LNCaP clone FGC (cell line): Measurements from ENCODE around the gene CASQ1.

Source experiments
- DNase-seq: peaks from one replicate; pipeline ENCODE4 v3.0.0-alpha.2; 2011; ENCODE audit warnings: low read depth
- H3K4me3 ChIP-seq: 2 replicates; pipeline ENCODE4 v1.5.1; 2011; ENCODE audit warnings: mild to moderate bottlenecking, low read depth, low read length, control low read depth
- TF ChIP-seq, protein P1 (sequence below): IDR thresholded peaks from 2 replicates; pipeline ENCODE4 v1.5.1; 2012; ENCODE audit warnings: mild to moderate bottlenecking; ENCODE audit not compliant: control insufficient read depth, insufficient read depth; ENCODE audit errors: extremely low read depth

Gene CASQ1

GRCh38 chr1:160207118-160207650 lies 16.8 kb downstream of the CASQ1 start:
- H3K4me3 ChIP-seq = no peak overlapping the region
- DNase-seq = no peak
- TF ChIP-seq, protein P1, sequence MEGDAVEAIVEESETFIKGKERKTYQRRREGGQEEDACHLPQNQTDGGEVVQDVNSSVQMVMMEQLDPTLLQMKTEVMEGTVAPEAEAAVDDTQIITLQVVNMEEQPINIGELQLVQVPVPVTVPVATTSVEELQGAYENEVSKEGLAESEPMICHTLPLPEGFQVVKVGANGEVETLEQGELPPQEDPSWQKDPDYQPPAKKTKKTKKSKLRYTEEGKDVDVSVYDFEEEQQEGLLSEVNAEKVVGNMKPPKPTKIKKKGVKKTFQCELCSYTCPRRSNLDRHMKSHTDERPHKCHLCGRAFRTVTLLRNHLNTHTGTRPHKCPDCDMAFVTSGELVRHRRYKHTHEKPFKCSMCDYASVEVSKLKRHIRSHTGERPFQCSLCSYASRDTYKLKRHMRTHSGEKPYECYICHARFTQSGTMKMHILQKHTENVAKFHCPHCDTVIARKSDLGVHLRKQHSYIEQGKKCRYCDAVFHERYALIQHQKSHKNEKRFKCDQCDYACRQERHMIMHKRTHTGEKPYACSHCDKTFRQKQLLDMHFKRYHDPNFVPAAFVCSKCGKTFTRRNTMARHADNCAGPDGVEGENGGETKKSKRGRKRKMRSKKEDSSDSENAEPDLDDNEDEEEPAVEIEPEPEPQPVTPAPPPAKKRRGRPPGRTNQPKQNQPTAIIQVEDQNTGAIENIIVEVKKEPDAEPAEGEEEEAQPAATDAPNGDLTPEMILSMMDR = no peak

GRCh38 chr1:160207771-160208556 lies 17.6 kb downstream of the CASQ1 start:
- TF ChIP-seq, protein P1 = no peak
- no peak for DNase-seq

GRCh38 chr1:160208557-160209320 lies 18.4 kb downstream of the CASQ1 start:
- TF ChIP-seq, protein P1 = no peak
- DNase-seq = no peak
- H3K4me3 ChIP-seq = no peak overlapping the region

More at GRCh38 chr1:160207771-160208556, 17.6 kb downstream of the CASQ1 start:
- no peak overlapping the region for H3K4me3 ChIP-seq

GRCh38 chr1:160209321-160210046 lies 19.1 kb downstream of the CASQ1 start:
- DNase-seq = no peak
- no peak overlapping the region for H3K4me3 ChIP-seq
- TF ChIP-seq, protein P1 = no peak

GRCh38 chr1:160210561-160210960 lies 20.2 kb downstream of the CASQ1 start:
- TF ChIP-seq, protein P1 = no peak
- H3K4me3 ChIP-seq = no peak overlapping the region
- no peak for DNase-seq

- no peak overlapping the region for H3K4me3 ChIP-seq
- no peak for DNase-seq
- TF ChIP-seq, protein P1 = no peak
Measured at GRCh38 chr1:160211046-160211790, 20.8 kb downstream of the CASQ1 start.
